Measurements from ENCODE around the gene ZSWIM9. TPM values are rescaled to one million over a fixed set of nuclear protein-coding genes. Genes with fewer than 3 reads are reported as not detected.

Gene ZSWIM9
- polyA plus RNA-seq, 1 experiment, result 0.66 TPM

- ChIA-PET POLR2A (no interaction called here), CTCF (interaction anchor here (0.6 to 1.5 kb wide), 9 partner anchors 9 to 354 kb away, joined by 3 to 27 read pairs (median 6); partner anchors contain the start of genes LIG1 and ZSWIM9)
- no peak for DNase-seq (ENCODE audit: low read depth, low spot score)
- Histone ChIP-seq H3K27ac (ENCODE audit: low read depth, low read length) (no peak overlapping the region), H3K4me3 (ENCODE audit: low read depth, low read length) (no peak overlapping the region), H3K27me3 (ENCODE audit: control insufficient read depth, insufficient read depth, low read length) (no peaks in the 10 kb centered on the region), H3K9me3 (ENCODE audit: control insufficient read depth, insufficient read depth, low read length) (no peaks in the 10 kb centered on the region; the same call in none of the 2 replicates)
- TF ChIP-seq CTCF (IDR thresholded peaks at IDR 0.05; ENCODE audit: low read depth, low read length), result no peak
Observed at GRCh38 chr19:48194844-48195830, 24.7 kb downstream of the ZSWIM9 start.

- TF ChIP-seq CTCF (IDR thresholded peaks at IDR 0.05; ENCODE audit: low read depth, low read length), result no peak
- H3K27ac ChIP-seq (ENCODE audit: low read depth, low read length), result no peak overlapping the region
- ChIA-PET POLR2A (interaction anchor here (0.6 kb wide), 1 partner anchor 13 kb away, joined by 3 read pairs; no protein-coding TSS in a partner anchor), CTCF (no interaction called here)
- H3K9me3 ChIP-seq (ENCODE audit: control insufficient read depth, insufficient read depth, low read length), result no peaks in the 10 kb centered on the region; the same call in 1 of the 2 replicates
- H3K27me3 ChIP-seq (ENCODE audit: control insufficient read depth, insufficient read depth, low read length), result no peaks in the 10 kb centered on the region
- H3K4me3 ChIP-seq (ENCODE audit: low read depth, low read length), result no peak overlapping the region
- DNase-seq (ENCODE audit: low read depth, low spot score), result no peak
Observed at GRCh38 chr19:48196321-48196763, 25.9 kb downstream of the ZSWIM9 start.

DNA sequence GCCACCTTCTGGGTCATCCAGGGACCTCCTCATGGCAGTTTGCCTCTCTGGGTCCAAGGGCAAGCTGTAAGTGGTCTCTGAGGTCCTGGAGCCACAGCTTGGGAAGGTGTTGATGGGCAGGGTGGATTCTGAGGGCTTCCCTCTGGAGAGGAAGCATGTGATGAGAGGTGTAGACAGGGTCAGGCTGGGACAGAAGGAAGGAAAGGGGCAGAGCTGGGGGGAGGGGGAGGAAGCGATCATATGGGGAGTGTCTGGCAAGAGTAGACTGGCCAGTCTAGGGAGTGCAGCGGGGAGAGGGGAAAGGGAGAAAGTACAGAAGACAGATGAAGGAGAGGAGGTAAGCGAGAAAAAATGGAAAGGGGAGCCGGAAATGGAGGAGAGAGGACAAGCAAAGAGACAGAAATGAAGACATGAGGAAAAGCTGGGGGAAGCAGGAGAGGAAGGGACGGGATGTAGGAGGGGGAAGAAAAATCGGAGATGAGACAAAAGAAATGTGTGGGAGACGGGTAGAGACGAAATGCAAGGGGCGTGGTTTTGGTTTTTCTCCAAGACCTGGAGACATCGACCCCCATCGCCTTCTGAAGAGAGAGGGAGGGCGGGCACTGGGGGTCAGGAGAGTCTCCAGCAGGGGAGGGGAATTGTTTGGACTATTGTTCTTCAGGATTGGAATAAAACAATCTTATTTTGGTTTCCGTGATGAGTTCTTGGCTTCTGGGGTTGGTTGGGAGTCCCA lies 26.6 kb downstream of the ZSWIM9 start:
- no peaks in the 10 kb centered on the region; the same call in 1 of the 2 replicates for H3K9me3 ChIP-seq (ENCODE audit: control insufficient read depth, insufficient read depth, low read length)
- no peak for TF ChIP-seq CTCF (IDR thresholded peaks at IDR 0.05; ENCODE audit: low read depth, low read length)
- POLR2A ChIA-PET, result interaction anchor here (0.5 to 0.6 kb wide), 2 partner anchors 12 to 14 kb away, joined by 3 to 5 read pairs; no protein-coding TSS in a partner anchor
- no peak overlapping the region for H3K4me3 ChIP-seq (ENCODE audit: low read depth, low read length)
- DNase-seq (ENCODE audit: low read depth, low spot score), result no peak
- H3K27me3 ChIP-seq (ENCODE audit: control insufficient read depth, insufficient read depth, low read length), result no peaks in the 10 kb centered on the region
- H3K27ac ChIP-seq (ENCODE audit: low read depth, low read length), result no peak overlapping the region
- CTCF ChIA-PET, result no interaction called here

GRCh38 chr19:48203222-48203793 lies 32.8 kb downstream of the ZSWIM9 start:
- peak overlapping the region; percentile 88 for H3K4me3 ChIP-seq (ENCODE audit: low read depth, low read length)
- CTCF ChIA-PET, result interaction anchor here (0.6 to 3.3 kb wide), 10 partner anchors 9 to 240 kb away, joined by 3 to 27 read pairs (median 5); no protein-coding TSS in a partner anchor
- H3K27me3 ChIP-seq (ENCODE audit: control insufficient read depth, insufficient read depth, low read length), result no peaks in the 10 kb centered on the region
- peak overlapping the region; percentile 66 for H3K27ac ChIP-seq (ENCODE audit: low read depth, low read length)
- POLR2A ChIA-PET, result interaction anchor here (0.8 to 1.1 kb wide), 6 partner anchors 9 to 93 kb away, joined by 3 to 4 read pairs (median 4); partner anchors contain the start of gene PLA2G4C
- no peaks in the 10 kb centered on the region for H3K9me3 ChIP-seq (ENCODE audit: control insufficient read depth, insufficient read depth, low read length)
- TF ChIP-seq CTCF (IDR thresholded peaks at IDR 0.05; ENCODE audit: low read depth, low read length), result no peak
- DNase-seq (ENCODE audit: low read depth, low spot score), result no peak
